Panc1 (cell line): Measurements from ENCODE around the gene CA10. TPM values are rescaled to one million over a fixed set of nuclear protein-coding genes. Genes with fewer than 3 reads are reported as not detected.

Experiments
- ATAC-seq: fragments of 200-7000 bp; cut with Tn5 transposase; 2 replicates; pipeline ENCODE4 v1.9.1; 2020; ENCODE audit warnings: mild to moderate bottlenecking, moderate library complexity
- BruUV-seq: library from RNA; stranded (reverse); fragments of 400-500 nt; replicated peaks from 2 replicates; lab custom pipeline; 2021; lab: Mats Ljungman, UMichigan
- CTCF ChIA-PET: fragments of 300-600 bp; sonication (Branson Sonifier 250); formaldehyde crosslinking; loops from one replicate; lab custom pipeline; 2022; ENCODE audit warnings: antibody characterized with exemption; lab: Charles Lee
- POLR2A ChIA-PET: fragments of 300-600 bp; sonication (Branson Sonifier 250); formaldehyde crosslinking; loops from one replicate; lab custom pipeline; 2022; ENCODE audit warnings: antibody characterized with exemption; lab: Charles Lee
- DNase-seq: peaks from one replicate; pipeline ENCODE4 v3.0.0-alpha.2; 2010; ENCODE audit warnings: low read depth, low spot score
- H3K27ac ChIP-seq: 2 replicates; pipeline ENCODE4 v1.5.1; 2011; ENCODE audit warnings: mild to moderate bottlenecking, low read length, inconsistent platforms
- H3K27me3 ChIP-seq: fragments of 200-500 bp; sonication (Bioruptor generic); 2 replicates; pipeline ENCODE4 v1.6.0; 2014; ENCODE audit warnings: low read length, inconsistent platforms; ENCODE audit not compliant: control insufficient read depth, insufficient read depth
- H3K36me3 ChIP-seq: fragments of 200-500 bp; sonication (Bioruptor generic); 2 replicates; pipeline ENCODE4 v1.5.1; 2014; ENCODE audit warnings: inconsistent platforms, mild to moderate bottlenecking, low read length, moderate library complexity; ENCODE audit not compliant: control insufficient read depth, insufficient read depth
- H3K4me1 ChIP-seq: 2 replicates; pipeline ENCODE4 v1.5.1; 2011; ENCODE audit warnings: inconsistent platforms, mild to moderate bottlenecking, low read length, moderate library complexity; ENCODE audit not compliant: control insufficient read depth, insufficient read depth
- H3K4me3 ChIP-seq, 2 experiments: 2 replicates each; pipeline ENCODE4 v1.5.1; 2011 to 2012; ENCODE audit warnings: low read depth in 2 of 2, low read length in 2 of 2, mild to moderate bottlenecking in 2 of 2, inconsistent platforms in 1 of 2, moderate library complexity in 1 of 2
- H3K9me3 ChIP-seq: fragments of 200-500 bp; sonication (Bioruptor generic); 2 replicates; pipeline ENCODE4 v1.5.1; 2014; ENCODE audit warnings: low read depth, mild to moderate bottlenecking, inconsistent platforms, low read length, moderate library complexity; ENCODE audit not compliant: control insufficient read depth, insufficient read depth
- POLR2AphosphoS5 ChIP-seq: IDR thresholded peaks from 2 replicates; pipeline ENCODE4 v1.6.1; 2012; ENCODE audit warnings: mild to moderate bottlenecking, low read depth, low read length, moderate library complexity
- SIN3A ChIP-seq: IDR thresholded peaks from 2 replicates; pipeline ENCODE4 v1.6.1; 2012; ENCODE audit warnings: low read depth, mild to moderate bottlenecking, low read length, moderate library complexity, borderline replicate concordance; ENCODE audit not compliant: insufficient read depth
- TCF7L2 ChIP-seq: IDR thresholded peaks from 2 replicates; pipeline ENCODE4 v1.6.1; 2011; ENCODE audit warnings: mild to moderate bottlenecking, low read depth, low read length, inconsistent platforms
- in situ Hi-C: cut with HindIII; loops from 2 replicates; pipeline ENCODE4 v1.10.0; 2016; ENCODE audit warnings: low sequenced_read_pairs, low pct_unique_long_range_greater_than_20kb
- intact Hi-C: fragments of 100-400 bp; cut with micrococcal nuclease; formaldehyde crosslinking; loops from one replicate; pipeline ENCODE4 v1.10.0; 2022; ENCODE audit not compliant: unreplicated experiment
- total RNA-seq: library from RNA; stranded (reverse); gene quantifications from one replicate; pipeline ENCODE4 v1.2.1, GENCODE V29; 2021; ENCODE audit not compliant: unreplicated experiment
- TF ChIP-seq, protein P1 (sequence below), 2 experiments: IDR thresholded peaks; 2 replicates each; pipeline ENCODE4 v1.6.1; 2011 to 2012; ENCODE audit warnings: low read depth in 2 of 2, control low read depth in 1 of 2, low read length in 1 of 2, mild to moderate bottlenecking in 1 of 2, moderate library complexity in 1 of 2; ENCODE audit not compliant: insufficient read depth in 1 of 2
- TF ChIP-seq, protein P2 (sequence below): fragments of 450-650 bp; IDR thresholded peaks from 2 replicates; pipeline ENCODE4 v1.5.1; 2017; ENCODE audit warnings: mild to moderate bottlenecking

Gene CA10
- total RNA-seq, 1 experiment from 2014 or later: not detected

DNA sequence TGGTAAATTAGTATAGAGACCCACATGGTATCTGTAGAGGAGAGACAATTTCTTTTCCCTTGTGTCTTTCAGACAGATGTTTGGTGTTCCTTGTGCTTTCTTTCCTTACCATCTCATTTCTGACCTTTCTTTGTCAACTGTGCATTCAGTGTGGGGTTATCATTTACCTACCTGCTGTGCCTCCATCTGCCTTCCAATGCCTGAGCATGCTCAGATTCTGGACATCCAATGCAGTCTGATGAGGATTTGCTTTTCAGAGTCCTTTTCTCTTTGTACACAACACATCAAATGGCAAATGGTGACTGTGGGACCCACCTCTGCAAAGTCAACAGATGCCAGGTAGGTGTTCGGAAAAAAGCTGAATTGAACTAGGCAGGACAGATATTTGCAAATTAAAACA lies 364.8 kb downstream of the CA10 start:
- TF ChIP-seq, protein P1, sequence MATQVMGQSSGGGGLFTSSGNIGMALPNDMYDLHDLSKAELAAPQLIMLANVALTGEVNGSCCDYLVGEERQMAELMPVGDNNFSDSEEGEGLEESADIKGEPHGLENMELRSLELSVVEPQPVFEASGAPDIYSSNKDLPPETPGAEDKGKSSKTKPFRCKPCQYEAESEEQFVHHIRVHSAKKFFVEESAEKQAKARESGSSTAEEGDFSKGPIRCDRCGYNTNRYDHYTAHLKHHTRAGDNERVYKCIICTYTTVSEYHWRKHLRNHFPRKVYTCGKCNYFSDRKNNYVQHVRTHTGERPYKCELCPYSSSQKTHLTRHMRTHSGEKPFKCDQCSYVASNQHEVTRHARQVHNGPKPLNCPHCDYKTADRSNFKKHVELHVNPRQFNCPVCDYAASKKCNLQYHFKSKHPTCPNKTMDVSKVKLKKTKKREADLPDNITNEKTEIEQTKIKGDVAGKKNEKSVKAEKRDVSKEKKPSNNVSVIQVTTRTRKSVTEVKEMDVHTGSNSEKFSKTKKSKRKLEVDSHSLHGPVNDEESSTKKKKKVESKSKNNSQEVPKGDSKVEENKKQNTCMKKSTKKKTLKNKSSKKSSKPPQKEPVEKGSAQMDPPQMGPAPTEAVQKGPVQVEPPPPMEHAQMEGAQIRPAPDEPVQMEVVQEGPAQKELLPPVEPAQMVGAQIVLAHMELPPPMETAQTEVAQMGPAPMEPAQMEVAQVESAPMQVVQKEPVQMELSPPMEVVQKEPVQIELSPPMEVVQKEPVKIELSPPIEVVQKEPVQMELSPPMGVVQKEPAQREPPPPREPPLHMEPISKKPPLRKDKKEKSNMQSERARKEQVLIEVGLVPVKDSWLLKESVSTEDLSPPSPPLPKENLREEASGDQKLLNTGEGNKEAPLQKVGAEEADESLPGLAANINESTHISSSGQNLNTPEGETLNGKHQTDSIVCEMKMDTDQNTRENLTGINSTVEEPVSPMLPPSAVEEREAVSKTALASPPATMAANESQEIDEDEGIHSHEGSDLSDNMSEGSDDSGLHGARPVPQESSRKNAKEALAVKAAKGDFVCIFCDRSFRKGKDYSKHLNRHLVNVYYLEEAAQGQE (IDR thresholded peaks at IDR 0.05; ENCODE audit: insufficient read depth in 1 of 2, low read depth in 2 of 2, low read length in 1 of 2): no peak
- TF ChIP-seq, protein P2, sequence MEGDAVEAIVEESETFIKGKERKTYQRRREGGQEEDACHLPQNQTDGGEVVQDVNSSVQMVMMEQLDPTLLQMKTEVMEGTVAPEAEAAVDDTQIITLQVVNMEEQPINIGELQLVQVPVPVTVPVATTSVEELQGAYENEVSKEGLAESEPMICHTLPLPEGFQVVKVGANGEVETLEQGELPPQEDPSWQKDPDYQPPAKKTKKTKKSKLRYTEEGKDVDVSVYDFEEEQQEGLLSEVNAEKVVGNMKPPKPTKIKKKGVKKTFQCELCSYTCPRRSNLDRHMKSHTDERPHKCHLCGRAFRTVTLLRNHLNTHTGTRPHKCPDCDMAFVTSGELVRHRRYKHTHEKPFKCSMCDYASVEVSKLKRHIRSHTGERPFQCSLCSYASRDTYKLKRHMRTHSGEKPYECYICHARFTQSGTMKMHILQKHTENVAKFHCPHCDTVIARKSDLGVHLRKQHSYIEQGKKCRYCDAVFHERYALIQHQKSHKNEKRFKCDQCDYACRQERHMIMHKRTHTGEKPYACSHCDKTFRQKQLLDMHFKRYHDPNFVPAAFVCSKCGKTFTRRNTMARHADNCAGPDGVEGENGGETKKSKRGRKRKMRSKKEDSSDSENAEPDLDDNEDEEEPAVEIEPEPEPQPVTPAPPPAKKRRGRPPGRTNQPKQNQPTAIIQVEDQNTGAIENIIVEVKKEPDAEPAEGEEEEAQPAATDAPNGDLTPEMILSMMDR: no peak
- TF ChIP-seq POLR2AphosphoS5 (no peak), TCF7L2 (no peak), SIN3A (no peak)
- Histone ChIP-seq H3K36me3 (no peaks in the 10 kb centered on the region), H3K9me3 (no peaks in the 10 kb centered on the region), H3K4me1 (no peaks in the 10 kb centered on the region), H3K27ac (no peak overlapping the region), H3K4me3 (no peak overlapping the region), H3K27me3 (no peaks in the 10 kb centered on the region)
- BruUV-seq: no TSS peak
- ChIA-PET CTCF (no interaction called here), POLR2A (no interaction called here)
- intact Hi-C loops (no loop called here), in situ Hi-C loops (no loop called here)
- DNase-seq (no peak), ATAC-seq (no peak)

GRCh38 chr17:51778842-51779241 lies 379.7 kb downstream of the CA10 start:
- DNase-seq: no peak
- no peaks in the 10 kb centered on the region; the same call in 1 of the 2 replicates for H3K36me3 ChIP-seq
- intact Hi-C loops (no loop called here), in situ Hi-C loops (no loop called here)
- no peaks in the 10 kb centered on the region; the same call in 1 of the 2 replicates for H3K27me3 ChIP-seq
- H3K27ac ChIP-seq: no peak overlapping the region
- BruUV-seq: no TSS peak
- no peak for ATAC-seq
- H3K4me1 ChIP-seq: no peaks in the 10 kb centered on the region
- no peak overlapping the region for H3K4me3 ChIP-seq
- no peaks in the 10 kb centered on the region for H3K9me3 ChIP-seq
- TF ChIP-seq, protein P2: no peak
- TF ChIP-seq, protein P1 (IDR thresholded peaks at IDR 0.05; ENCODE audit: insufficient read depth in 1 of 2, low read depth in 2 of 2, low read length in 1 of 2): no peak
- no peak for TF ChIP-seq SIN3A
- TF ChIP-seq TCF7L2: no peak
- no peak for TF ChIP-seq POLR2AphosphoS5
- CTCF ChIA-PET: no interaction called here
- POLR2A ChIA-PET: no interaction called here
